ENCODE results near the gene DDX27.

Gene DDX27

GRCh38 chr20:49231471-49231870, 12.3 kb downstream of the DDX27 start:
- CTCF ChIA-PET: no interaction called here
- TF ChIP-seq SP1 (IDR thresholded peaks at IDR 0.05): no peak
- TF ChIP-seq LEF1 (IDR thresholded peaks at IDR 0.05; ENCODE audit: borderline replicate concordance): no peak
- TF ChIP-seq HDGF (IDR thresholded peaks at IDR 0.05; ENCODE audit: borderline replicate concordance): no peak
- no peak for TF ChIP-seq BHLHE40 (IDR thresholded peaks at IDR 0.05; ENCODE audit: borderline replicate concordance)
- no peak for TF ChIP-seq TARDBP (IDR thresholded peaks at IDR 0.05)
- no peak for TF ChIP-seq SUZ12 (IDR thresholded peaks at IDR 0.05)
- TF ChIP-seq CTBP1 (IDR thresholded peaks at IDR 0.05; ENCODE audit: borderline replicate concordance): no peak
- TF ChIP-seq L3MBTL2 (conservative IDR thresholded peaks at IDR 0.05): no peak
- TF ChIP-seq ZNF384 (IDR thresholded peaks at IDR 0.05): no peak
- no peak for TF ChIP-seq FOXA1 (IDR thresholded peaks at IDR 0.05)
- TF ChIP-seq NFRKB (IDR thresholded peaks at IDR 0.05): no peak
- no peak for TF ChIP-seq FOXM1 (IDR thresholded peaks at IDR 0.05; ENCODE audit: borderline replicate concordance)
- TF ChIP-seq, protein P1, sequence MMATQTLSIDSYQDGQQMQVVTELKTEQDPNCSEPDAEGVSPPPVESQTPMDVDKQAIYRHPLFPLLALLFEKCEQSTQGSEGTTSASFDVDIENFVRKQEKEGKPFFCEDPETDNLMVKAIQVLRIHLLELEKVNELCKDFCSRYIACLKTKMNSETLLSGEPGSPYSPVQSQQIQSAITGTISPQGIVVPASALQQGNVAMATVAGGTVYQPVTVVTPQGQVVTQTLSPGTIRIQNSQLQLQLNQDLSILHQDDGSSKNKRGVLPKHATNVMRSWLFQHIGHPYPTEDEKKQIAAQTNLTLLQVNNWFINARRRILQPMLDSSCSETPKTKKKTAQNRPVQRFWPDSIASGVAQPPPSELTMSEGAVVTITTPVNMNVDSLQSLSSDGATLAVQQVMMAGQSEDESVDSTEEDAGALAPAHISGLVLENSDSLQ (IDR thresholded peaks at IDR 0.05): no peak
- no peak for DNase-seq (ENCODE audit: extremely low spot score)
- POLR2A ChIA-PET: interaction anchor here (1.5 kb wide), 1 partner anchor 12 kb away, joined by 4 read pairs; the partner anchor contains the start of gene DDX27

DNA sequence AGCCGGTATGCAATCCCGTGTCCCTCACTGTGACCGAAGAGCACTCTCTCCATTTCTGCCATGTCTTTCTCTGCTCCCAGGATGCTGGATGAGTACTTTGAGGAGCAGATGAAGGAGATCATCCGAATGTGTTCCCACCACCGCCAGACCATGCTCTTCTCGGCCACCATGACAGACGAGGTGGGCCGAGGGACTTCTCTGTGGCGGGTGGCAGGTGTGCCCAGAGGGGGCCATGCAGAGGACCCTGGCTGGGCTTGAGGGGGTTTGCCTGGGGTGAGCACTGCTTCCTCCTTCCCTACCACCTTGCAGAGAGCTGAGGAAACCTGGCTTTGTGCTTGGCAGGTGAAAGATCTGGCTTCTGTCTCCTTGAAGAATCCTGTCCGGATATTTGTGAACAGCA, 14.0 kb downstream of the DDX27 start:
- ChIA-PET POLR2A (no interaction called here), CTCF (interaction anchor here (0.5 kb wide), 1 partner anchor 66 kb away, joined by 4 read pairs; no protein-coding TSS in a partner anchor)
- TF ChIP-seq ZNF384 (IDR thresholded peaks at IDR 0.05): no peak
- no peak for TF ChIP-seq ARNT (IDR thresholded peaks at IDR 0.05)
- no peak for TF ChIP-seq LEF1 (IDR thresholded peaks at IDR 0.05; ENCODE audit: borderline replicate concordance)
- TF ChIP-seq ELF4 (IDR thresholded peaks at IDR 0.05): no peak
- TF ChIP-seq, protein P1 (IDR thresholded peaks at IDR 0.05): no peak
- TF ChIP-seq TARDBP (IDR thresholded peaks at IDR 0.05): no peak
- no peak for TF ChIP-seq FOXA1 (IDR thresholded peaks at IDR 0.05)
- no peak for TF ChIP-seq BHLHE40 (IDR thresholded peaks at IDR 0.05; ENCODE audit: borderline replicate concordance)
- TF ChIP-seq FOXK2 (IDR thresholded peaks at IDR 0.05): no peak

GRCh38 chr20:49234831-49235230, 15.6 kb downstream of the DDX27 start:
- POLR2A ChIA-PET: no interaction called here
- no peak for DNase-seq (ENCODE audit: extremely low spot score)
- CTCF ChIA-PET: interaction anchor here (0.9 kb wide), 1 partner anchor 11 kb away, joined by 4 read pairs; no protein-coding TSS in a partner anchor
- TF ChIP-seq L3MBTL2 (conservative IDR thresholded peaks at IDR 0.05): no peak
- no peak for TF ChIP-seq HDGF (IDR thresholded peaks at IDR 0.05; ENCODE audit: borderline replicate concordance)
- TF ChIP-seq TARDBP (IDR thresholded peaks at IDR 0.05): no peak
- no peak for TF ChIP-seq ELF4 (IDR thresholded peaks at IDR 0.05)
- no peak for TF ChIP-seq LEF1 (IDR thresholded peaks at IDR 0.05; ENCODE audit: borderline replicate concordance)
- no peak for TF ChIP-seq CTBP1 (IDR thresholded peaks at IDR 0.05; ENCODE audit: borderline replicate concordance)
- no peak for TF ChIP-seq FOXA1 (IDR thresholded peaks at IDR 0.05)
- TF ChIP-seq SP1 (IDR thresholded peaks at IDR 0.05): no peak
- no peak for TF ChIP-seq ARNT (IDR thresholded peaks at IDR 0.05)
- TF ChIP-seq NFRKB (IDR thresholded peaks at IDR 0.05): no peak
- no peak for TF ChIP-seq FOXM1 (IDR thresholded peaks at IDR 0.05; ENCODE audit: borderline replicate concordance)
- TF ChIP-seq FOXK2 (IDR thresholded peaks at IDR 0.05): no peak
- TF ChIP-seq ZNF384 (IDR thresholded peaks at IDR 0.05): no peak

More for the DNA sequence above, 14.0 kb downstream of the DDX27 start:
- DNase-seq (ENCODE audit: extremely low spot score): no peak

GRCh38 chr20:49236301-49236700, 17.1 kb downstream of the DDX27 start:
- TF ChIP-seq FOXA1 (IDR thresholded peaks at IDR 0.05): no peak
- TF ChIP-seq ARNT (IDR thresholded peaks at IDR 0.05): no peak
- no peak for TF ChIP-seq LEF1 (IDR thresholded peaks at IDR 0.05; ENCODE audit: borderline replicate concordance)
- no peak for TF ChIP-seq SP1 (IDR thresholded peaks at IDR 0.05)
- TF ChIP-seq ZNF384 (IDR thresholded peaks at IDR 0.05): no peak
- no peak for TF ChIP-seq ELF4 (IDR thresholded peaks at IDR 0.05)
- no peak for DNase-seq (ENCODE audit: extremely low spot score)
- CTCF ChIA-PET: interaction anchor here (0.7 kb wide), 1 partner anchor 580 kb away, joined by 3 read pairs; no protein-coding TSS in a partner anchor
- POLR2A ChIA-PET: no interaction called here

- ChIA-PET CTCF (interaction anchor here (0.8 to 1.1 kb wide), 2 partner anchors 9 to 21 kb away, joined by 4 to 7 read pairs; no protein-coding TSS in a partner anchor), POLR2A (interaction anchor here (1.0 kb wide), 2 partner anchors 9 to 18 kb away, joined by 3 to 6 read pairs; partner anchors contain the start of gene DDX27)
Measured at GRCh38 chr20:49237531-49237930, 18.3 kb downstream of the DDX27 start.

GRCh38 chr20:49245921-49246740, 26.9 kb downstream of the DDX27 start:
- peak; percentile 63 for DNase-seq (ENCODE audit: extremely low spot score)
- POLR2A ChIA-PET: interaction anchor here (0.6 to 1.6 kb wide), 4 partner anchors 9 to 42 kb away, joined by 3 to 5 read pairs (median 4); partner anchors contain the start of gene ZNFX1
- TF ChIP-seq NFRKB (IDR thresholded peaks at IDR 0.05): no peak
- no peak for TF ChIP-seq ELF4 (IDR thresholded peaks at IDR 0.05)
- no peak for TF ChIP-seq LEF1 (IDR thresholded peaks at IDR 0.05; ENCODE audit: borderline replicate concordance)
- no peak for TF ChIP-seq SP1 (IDR thresholded peaks at IDR 0.05)
- TF ChIP-seq ZNF384 (IDR thresholded peaks at IDR 0.05): no peak
- TF ChIP-seq FOXM1 (IDR thresholded peaks at IDR 0.05; ENCODE audit: borderline replicate concordance): no peak
- CTCF ChIA-PET: interaction anchor here (0.6 to 2.8 kb wide), 12 partner anchors 9 to 130 kb away, joined by 3 to 13 read pairs (median 4); no protein-coding TSS in a partner anchor

More at GRCh38 chr20:49237531-49237930, 18.3 kb downstream of the DDX27 start:
- DNase-seq (ENCODE audit: extremely low spot score): no peak
- TF ChIP-seq FOXA1 (IDR thresholded peaks at IDR 0.05) (no peak), ZNF384 (IDR thresholded peaks at IDR 0.05) (no peak)
